SK-N-SH treated with all-trans-retinoic acid at 6 μM for 48 hours (cell line): Measurements from ENCODE around the gene TMPRSS11A.

ENCODE experiments used
- ATAC-seq: fragments of 200-7000 bp; cut with Tn5 transposase; 3 replicates; pipeline ENCODE4 v1.9.1; 2020; ENCODE audit warnings: mild to moderate bottlenecking, moderate library complexity
- ARNTL ChIP-seq: fragments of 450-650 bp; formaldehyde crosslinking; IDR thresholded peaks from 2 replicates; pipeline ENCODE4 v1.5.0; 2020; ENCODE audit warnings: low read depth, mild to moderate bottlenecking, moderate library complexity, borderline replicate concordance
- BACH2 ChIP-seq: fragments of 250-450 bp; sonication (Bioruptor Pico); IDR thresholded peaks from 2 replicates; pipeline ENCODE4 v1.9.0; 2021; ENCODE audit warnings: mild to moderate bottlenecking, borderline replicate concordance
- CSDC2 ChIP-seq: fragments of 250-450 bp; sonication (Bioruptor Pico); IDR thresholded peaks from 2 replicates; pipeline ENCODE4 v1.5.0; 2020; ENCODE audit warnings: mild to moderate bottlenecking, moderate library complexity
- ESRRG ChIP-seq: fragments of 250-450 bp; sonication (Bioruptor Pico); IDR thresholded peaks from 2 replicates; pipeline ENCODE4 v1.6.1; 2021; ENCODE audit warnings: mild to moderate bottlenecking
- GLIS3 ChIP-seq: fragments of 250-450 bp; sonication (Bioruptor Pico); IDR thresholded peaks from 2 replicates; pipeline ENCODE4 v1.5.0; 2020; ENCODE audit warnings: mild to moderate bottlenecking, moderate library complexity
- ISL1 ChIP-seq: fragments of 250-450 bp; sonication (Bioruptor Pico); IDR thresholded peaks from 2 replicates; pipeline ENCODE4 v2.1.2; 2022; ENCODE audit warnings: mild to moderate bottlenecking, moderate library complexity
- OSR1 ChIP-seq: fragments of 250-450 bp; sonication (Bioruptor Pico); IDR thresholded peaks from 2 replicates; pipeline ENCODE4 v1.8.0; 2022; ENCODE audit warnings: moderate library complexity, mild to moderate bottlenecking, inconsistent platforms
- PPARA ChIP-seq: fragments of 250-450 bp; sonication (Bioruptor Pico); IDR thresholded peaks from 2 replicates; pipeline ENCODE4 v1.5.0; 2020; ENCODE audit warnings: mild to moderate bottlenecking, borderline replicate concordance
- RARB ChIP-seq: fragments of 250-450 bp; sonication (Bioruptor Pico); IDR thresholded peaks from 2 replicates; pipeline ENCODE4 v1.8.0; 2021; ENCODE audit warnings: mild to moderate bottlenecking, moderate library complexity
- SNAI2 ChIP-seq: fragments of 250-450 bp; sonication (Bioruptor Pico); IDR thresholded peaks from 2 replicates; pipeline ENCODE4 v1.5.0; 2020; ENCODE audit warnings: mild to moderate bottlenecking, moderate library complexity
- TOX ChIP-seq: fragments of 250-450 bp; sonication (Bioruptor Pico); IDR thresholded peaks from 2 replicates; pipeline ENCODE4 v1.8.0; 2021; ENCODE audit warnings: mild to moderate bottlenecking, moderate library complexity, borderline replicate concordance
- ZC3H10 ChIP-seq: fragments of 250-450 bp; sonication (Bioruptor Pico); IDR thresholded peaks from 2 replicates; pipeline ENCODE4 v1.5.1; 2021; ENCODE audit warnings: mild to moderate bottlenecking, moderate library complexity
- ZFP3 ChIP-seq: fragments of 250-450 bp; sonication (Bioruptor Pico); IDR thresholded peaks from 2 replicates; pipeline ENCODE4 v1.5.0; 2020; ENCODE audit warnings: mild to moderate bottlenecking, moderate library complexity
- ZFP30 ChIP-seq: fragments of 450-650 bp; formaldehyde crosslinking; IDR thresholded peaks from 2 replicates; pipeline ENCODE4 v1.5.0; 2022; ENCODE audit warnings: mild to moderate bottlenecking, moderate library complexity
- ZNF565 ChIP-seq: fragments of 450-650 bp; formaldehyde crosslinking; conservative IDR thresholded peaks from 2 replicates; pipeline ENCODE4 v1.5.0; 2020; ENCODE audit warnings: low read depth, mild to moderate bottlenecking, moderate library complexity
- ZNF70 ChIP-seq: fragments of 450-650 bp; formaldehyde crosslinking; IDR thresholded peaks from 2 replicates; pipeline ENCODE4 v1.5.0; 2020; ENCODE audit warnings: mild to moderate bottlenecking, moderate library complexity
- TF ChIP-seq, protein P1 (sequence below): fragments of 250-450 bp; sonication (Bioruptor Pico); IDR thresholded peaks from 2 replicates; pipeline ENCODE4 v1.5.1; 2020; ENCODE audit warnings: low read depth, mild to moderate bottlenecking, moderate library complexity
- TF ChIP-seq, protein P2 (sequence below): fragments of 250-450 bp; sonication (Bioruptor Pico); IDR thresholded peaks from 2 replicates; pipeline ENCODE4 v1.8.0; 2021; ENCODE audit warnings: low read depth, mild to moderate bottlenecking, moderate library complexity, borderline replicate concordance
- TF ChIP-seq, protein P3 (sequence below): fragments of 250-450 bp; sonication (Bioruptor Pico); IDR thresholded peaks from 2 replicates; pipeline ENCODE4 v1.5.1; 2021; ENCODE audit warnings: mild to moderate bottlenecking, moderate library complexity
- TF ChIP-seq, protein P4 (sequence below): fragments of 250-450 bp; sonication (Bioruptor Pico); IDR thresholded peaks from 2 replicates; pipeline ENCODE4 v1.5.0; 2020; ENCODE audit warnings: mild to moderate bottlenecking, moderate library complexity
- TF ChIP-seq, protein P5 (sequence below): fragments of 250-450 bp; sonication (Bioruptor Pico); IDR thresholded peaks from 2 replicates; pipeline ENCODE4 v1.8.0; 2020; ENCODE audit warnings: mild to moderate bottlenecking, moderate library complexity, borderline replicate concordance

The TMPRSS11A gene

DNA sequence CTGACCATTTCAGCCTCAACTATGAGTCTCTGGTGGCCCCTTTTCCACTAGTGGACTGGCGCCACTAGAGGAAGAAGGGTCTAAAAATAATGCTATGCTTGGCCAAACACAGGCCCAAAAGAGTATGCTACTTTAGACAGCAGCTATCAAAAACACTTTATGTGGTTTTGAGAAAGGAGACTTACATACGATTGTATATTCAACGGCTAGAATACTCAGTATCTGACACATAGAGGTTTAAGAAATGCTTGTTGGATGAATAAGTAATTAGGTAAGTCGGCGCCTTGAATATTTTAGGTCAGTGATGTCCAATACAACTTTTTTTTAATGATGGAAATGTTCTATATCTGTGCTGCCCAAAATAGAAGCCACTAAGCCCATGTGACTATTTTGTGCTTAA lies 25.7 kb upstream of the TMPRSS11A start:
- TF ChIP-seq ARNTL (CRISPR knock-in tag) (no peak), ZC3H10 (CRISPR knock-in tag) (no peak)
- TF ChIP-seq, all 23 proteins: peak for 0
- ATAC-seq = no peak

- TF ChIP-seq ZC3H10 (CRISPR knock-in tag) = no peak
- TF ChIP-seq CSDC2 (CRISPR knock-in tag) = no peak
- TF ChIP-seq RARB (CRISPR knock-in tag) = no peak
- TF ChIP-seq, protein P1, sequence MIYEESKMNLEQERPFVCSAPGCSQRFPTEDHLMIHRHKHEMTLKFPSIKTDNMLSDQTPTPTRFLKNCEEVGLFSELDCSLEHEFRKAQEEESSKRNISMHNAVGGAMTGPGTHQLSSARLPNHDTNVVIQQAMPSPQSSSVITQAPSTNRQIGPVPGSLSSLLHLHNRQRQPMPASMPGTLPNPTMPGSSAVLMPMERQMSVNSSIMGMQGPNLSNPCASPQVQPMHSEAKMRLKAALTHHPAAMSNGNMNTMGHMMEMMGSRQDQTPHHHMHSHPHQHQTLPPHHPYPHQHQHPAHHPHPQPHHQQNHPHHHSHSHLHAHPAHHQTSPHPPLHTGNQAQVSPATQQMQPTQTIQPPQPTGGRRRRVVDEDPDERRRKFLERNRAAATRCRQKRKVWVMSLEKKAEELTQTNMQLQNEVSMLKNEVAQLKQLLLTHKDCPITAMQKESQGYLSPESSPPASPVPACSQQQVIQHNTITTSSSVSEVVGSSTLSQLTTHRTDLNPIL (CRISPR knock-in tag) = no peak
- no peak for TF ChIP-seq ARNTL (CRISPR knock-in tag)
- no peak for TF ChIP-seq OSR1 (CRISPR knock-in tag)
- TF ChIP-seq, protein P2, sequence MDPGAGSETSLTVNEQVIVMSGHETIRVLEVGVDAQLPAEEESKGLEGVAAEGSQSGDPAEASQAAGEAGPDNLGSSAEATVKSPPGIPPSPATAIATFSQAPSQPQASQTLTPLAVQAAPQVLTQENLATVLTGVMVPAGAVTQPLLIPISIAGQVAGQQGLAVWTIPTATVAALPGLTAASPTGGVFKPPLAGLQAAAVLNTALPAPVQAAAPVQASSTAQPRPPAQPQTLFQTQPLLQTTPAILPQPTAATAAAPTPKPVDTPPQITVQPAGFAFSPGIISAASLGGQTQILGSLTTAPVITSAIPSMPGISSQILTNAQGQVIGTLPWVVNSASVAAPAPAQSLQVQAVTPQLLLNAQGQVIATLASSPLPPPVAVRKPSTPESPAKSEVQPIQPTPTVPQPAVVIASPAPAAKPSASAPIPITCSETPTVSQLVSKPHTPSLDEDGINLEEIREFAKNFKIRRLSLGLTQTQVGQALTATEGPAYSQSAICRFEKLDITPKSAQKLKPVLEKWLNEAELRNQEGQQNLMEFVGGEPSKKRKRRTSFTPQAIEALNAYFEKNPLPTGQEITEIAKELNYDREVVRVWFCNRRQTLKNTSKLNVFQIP (CRISPR knock-in tag) = no peak
- TF ChIP-seq ZFP30 = no peak
- no peak for TF ChIP-seq ZFP3 (CRISPR knock-in tag)
- TF ChIP-seq ZNF565 = no peak
- TF ChIP-seq BACH2 (CRISPR knock-in tag) = no peak
Measured at GRCh38 chr4:67983333-67983732, 20.0 kb upstream of the TMPRSS11A start.

GRCh38 chr4:67980512-67980911 lies 17.2 kb upstream of the TMPRSS11A start:
- TF ChIP-seq, protein P2 (CRISPR knock-in tag) = no peak
- TF ChIP-seq ISL1 = no peak
- no peak for TF ChIP-seq RARB (CRISPR knock-in tag)
- no peak for TF ChIP-seq ZFP3 (CRISPR knock-in tag)
- TF ChIP-seq, protein P3, sequence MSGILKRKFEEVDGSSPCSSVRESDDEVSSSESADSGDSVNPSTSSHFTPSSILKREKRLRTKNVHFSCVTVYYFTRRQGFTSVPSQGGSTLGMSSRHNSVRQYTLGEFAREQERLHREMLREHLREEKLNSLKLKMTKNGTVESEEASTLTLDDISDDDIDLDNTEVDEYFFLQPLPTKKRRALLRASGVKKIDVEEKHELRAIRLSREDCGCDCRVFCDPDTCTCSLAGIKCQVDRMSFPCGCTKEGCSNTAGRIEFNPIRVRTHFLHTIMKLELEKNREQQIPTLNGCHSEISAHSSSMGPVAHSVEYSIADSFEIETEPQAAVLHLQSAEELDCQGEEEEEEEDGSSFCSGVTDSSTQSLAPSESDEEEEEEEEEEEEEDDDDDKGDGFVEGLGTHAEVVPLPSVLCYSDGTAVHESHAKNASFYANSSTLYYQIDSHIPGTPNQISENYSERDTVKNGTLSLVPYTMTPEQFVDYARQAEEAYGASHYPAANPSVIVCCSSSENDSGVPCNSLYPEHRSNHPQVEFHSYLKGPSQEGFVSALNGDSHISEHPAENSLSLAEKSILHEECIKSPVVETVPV (CRISPR knock-in tag) = no peak
- TF ChIP-seq ZFP30 = no peak
- TF ChIP-seq CSDC2 (CRISPR knock-in tag) = no peak
- no peak for TF ChIP-seq ZNF70 (CRISPR knock-in tag)
- TF ChIP-seq ZNF565 = no peak
- TF ChIP-seq BACH2 (CRISPR knock-in tag) = no peak
- TF ChIP-seq TOX = no peak
- TF ChIP-seq, protein P4, sequence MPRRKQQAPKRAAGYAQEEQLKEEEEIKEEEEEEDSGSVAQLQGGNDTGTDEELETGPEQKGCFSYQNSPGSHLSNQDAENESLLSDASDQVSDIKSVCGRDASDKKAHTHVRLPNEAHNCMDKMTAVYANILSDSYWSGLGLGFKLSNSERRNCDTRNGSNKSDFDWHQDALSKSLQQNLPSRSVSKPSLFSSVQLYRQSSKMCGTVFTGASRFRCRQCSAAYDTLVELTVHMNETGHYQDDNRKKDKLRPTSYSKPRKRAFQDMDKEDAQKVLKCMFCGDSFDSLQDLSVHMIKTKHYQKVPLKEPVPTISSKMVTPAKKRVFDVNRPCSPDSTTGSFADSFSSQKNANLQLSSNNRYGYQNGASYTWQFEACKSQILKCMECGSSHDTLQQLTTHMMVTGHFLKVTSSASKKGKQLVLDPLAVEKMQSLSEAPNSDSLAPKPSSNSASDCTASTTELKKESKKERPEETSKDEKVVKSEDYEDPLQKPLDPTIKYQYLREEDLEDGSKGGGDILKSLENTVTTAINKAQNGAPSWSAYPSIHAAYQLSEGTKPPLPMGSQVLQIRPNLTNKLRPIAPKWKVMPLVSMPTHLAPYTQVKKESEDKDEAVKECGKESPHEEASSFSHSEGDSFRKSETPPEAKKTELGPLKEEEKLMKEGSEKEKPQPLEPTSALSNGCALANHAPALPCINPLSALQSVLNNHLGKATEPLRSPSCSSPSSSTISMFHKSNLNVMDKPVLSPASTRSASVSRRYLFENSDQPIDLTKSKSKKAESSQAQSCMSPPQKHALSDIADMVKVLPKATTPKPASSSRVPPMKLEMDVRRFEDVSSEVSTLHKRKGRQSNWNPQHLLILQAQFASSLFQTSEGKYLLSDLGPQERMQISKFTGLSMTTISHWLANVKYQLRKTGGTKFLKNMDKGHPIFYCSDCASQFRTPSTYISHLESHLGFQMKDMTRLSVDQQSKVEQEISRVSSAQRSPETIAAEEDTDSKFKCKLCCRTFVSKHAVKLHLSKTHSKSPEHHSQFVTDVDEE = no peak
- no peak for TF ChIP-seq OSR1 (CRISPR knock-in tag)
- no peak for TF ChIP-seq ESRRG (CRISPR knock-in tag)
- TF ChIP-seq GLIS3 = no peak
- no peak for TF ChIP-seq PPARA (CRISPR knock-in tag)
- TF ChIP-seq, protein P5, sequence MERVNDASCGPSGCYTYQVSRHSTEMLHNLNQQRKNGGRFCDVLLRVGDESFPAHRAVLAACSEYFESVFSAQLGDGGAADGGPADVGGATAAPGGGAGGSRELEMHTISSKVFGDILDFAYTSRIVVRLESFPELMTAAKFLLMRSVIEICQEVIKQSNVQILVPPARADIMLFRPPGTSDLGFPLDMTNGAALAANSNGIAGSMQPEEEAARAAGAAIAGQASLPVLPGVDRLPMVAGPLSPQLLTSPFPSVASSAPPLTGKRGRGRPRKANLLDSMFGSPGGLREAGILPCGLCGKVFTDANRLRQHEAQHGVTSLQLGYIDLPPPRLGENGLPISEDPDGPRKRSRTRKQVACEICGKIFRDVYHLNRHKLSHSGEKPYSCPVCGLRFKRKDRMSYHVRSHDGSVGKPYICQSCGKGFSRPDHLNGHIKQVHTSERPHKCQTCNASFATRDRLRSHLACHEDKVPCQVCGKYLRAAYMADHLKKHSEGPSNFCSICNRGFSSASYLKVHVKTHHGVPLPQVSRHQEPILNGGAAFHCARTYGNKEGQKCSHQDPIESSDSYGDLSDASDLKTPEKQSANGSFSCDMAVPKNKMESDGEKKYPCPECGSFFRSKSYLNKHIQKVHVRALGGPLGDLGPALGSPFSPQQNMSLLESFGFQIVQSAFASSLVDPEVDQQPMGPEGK (CRISPR knock-in tag) = no peak
- TF ChIP-seq SNAI2 (CRISPR knock-in tag) = no peak
- no peak for TF ChIP-seq ZC3H10 (CRISPR knock-in tag)
- no peak for ATAC-seq

More at GRCh38 chr4:67983333-67983732, 20.0 kb upstream of the TMPRSS11A start:
- ATAC-seq = no peak
